ENCODE results near the gene CACNA1D.

CACNA1D gene

DNA sequence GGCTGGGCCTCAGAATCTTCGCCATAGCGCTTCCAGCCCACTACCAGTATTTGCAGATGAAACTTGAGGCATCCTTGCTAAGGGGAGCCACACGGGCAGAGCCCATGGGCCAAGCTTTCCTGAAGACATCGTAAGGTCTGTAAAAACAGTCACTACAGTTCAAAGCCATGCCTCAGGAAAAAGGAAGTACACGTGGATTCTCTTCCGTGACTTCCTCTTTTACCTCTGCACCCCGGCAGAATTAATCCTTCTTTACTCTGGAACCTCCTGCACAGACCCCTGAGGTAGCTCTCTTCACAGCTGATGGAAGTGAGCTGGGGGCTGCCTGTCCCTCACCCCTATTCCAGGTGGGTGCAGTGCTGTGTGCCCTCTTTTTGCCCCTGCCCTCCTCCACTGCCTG, 222.6 kb downstream of the CACNA1D start:
- H2AK5ac ChIP-seq (ENCODE audit: low read length) = no peak overlapping the region
- no peak overlapping the region for H3K23ac ChIP-seq (ENCODE audit: low read length)
- no peak overlapping the region for H3K18ac ChIP-seq (ENCODE audit: low read length)
- no peaks in the 10 kb centered on the region for H3K36me3 ChIP-seq (ENCODE audit: control insufficient read depth, insufficient read depth, low read length)
- H2BK5ac ChIP-seq (ENCODE audit: low read length) = no peak overlapping the region
- no peak overlapping the region for H2BK120ac ChIP-seq (ENCODE audit: low read depth, low read length)
- H3K4me1 ChIP-seq (ENCODE audit: control insufficient read depth, low read depth, low read length) = no peaks in the 10 kb centered on the region
- H3K4me3 ChIP-seq (ENCODE audit: low read length) = no peak overlapping the region
- no peak overlapping the region for H4K5ac ChIP-seq (ENCODE audit: low read length)
- no peak overlapping the region for H3K4ac ChIP-seq (ENCODE audit: low read depth, low read length)
- no CpG with 5 or more reads among the region's 7 CpGs for WGBS (ENCODE audit: extremely low coverage, insufficient coverage, low lambda C conversion rate)
- H3K79me2 ChIP-seq (ENCODE audit: control insufficient read depth, insufficient read depth, low read length) = no peaks in the 10 kb centered on the region
- H3K9ac ChIP-seq (ENCODE audit: low read length) = no peak overlapping the region
- no peak for DNase-seq
- H3K27me3 ChIP-seq (ENCODE audit: insufficient read depth, low read length, poor library complexity) = no peaks in the 10 kb centered on the region
- no peak overlapping the region for H3K56ac ChIP-seq (ENCODE audit: low read length)
- H4K8ac ChIP-seq (ENCODE audit: low read depth, low read length) = no peak overlapping the region
- H3K27ac ChIP-seq (ENCODE audit: low read depth, low read length) = no peak overlapping the region
- H3K79me1 ChIP-seq (ENCODE audit: low read length) = no peaks in the 10 kb centered on the region
- no peak overlapping the region for H2BK15ac ChIP-seq (replicated peaks; ENCODE audit: low read depth)
- no peak overlapping the region for H3K4me2 ChIP-seq (ENCODE audit: low read length)

DNA sequence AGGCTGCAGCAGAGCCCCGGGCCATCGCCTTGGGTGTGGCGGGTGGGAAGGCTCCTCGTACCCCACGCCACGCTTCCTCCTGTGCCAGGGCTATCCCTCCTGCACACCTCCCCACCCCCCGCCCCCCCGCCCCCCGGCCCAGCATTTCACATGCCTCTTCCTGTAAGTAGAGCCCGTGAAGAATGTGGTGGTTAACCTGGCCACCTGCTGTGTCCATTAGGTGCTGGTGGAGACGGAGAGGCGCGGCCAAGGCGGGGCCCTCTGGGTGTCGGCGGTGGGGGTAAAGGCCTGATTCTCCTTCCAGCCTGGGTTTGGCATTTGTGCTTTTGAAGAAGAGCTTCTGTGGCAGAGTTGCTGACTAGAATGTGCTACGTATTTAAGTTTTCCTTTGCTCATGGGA, 224.1 kb downstream of the CACNA1D start:
- no peaks in the 10 kb centered on the region for H3K4me1 ChIP-seq (ENCODE audit: control insufficient read depth, low read depth, low read length)
- DNase-seq = peak; percentile 35
- whole genome bisulfite sequencing (ENCODE audit: extremely low coverage, insufficient coverage, low lambda C conversion rate) = no CpG with 5 or more reads among the region's 17 CpGs

DNA sequence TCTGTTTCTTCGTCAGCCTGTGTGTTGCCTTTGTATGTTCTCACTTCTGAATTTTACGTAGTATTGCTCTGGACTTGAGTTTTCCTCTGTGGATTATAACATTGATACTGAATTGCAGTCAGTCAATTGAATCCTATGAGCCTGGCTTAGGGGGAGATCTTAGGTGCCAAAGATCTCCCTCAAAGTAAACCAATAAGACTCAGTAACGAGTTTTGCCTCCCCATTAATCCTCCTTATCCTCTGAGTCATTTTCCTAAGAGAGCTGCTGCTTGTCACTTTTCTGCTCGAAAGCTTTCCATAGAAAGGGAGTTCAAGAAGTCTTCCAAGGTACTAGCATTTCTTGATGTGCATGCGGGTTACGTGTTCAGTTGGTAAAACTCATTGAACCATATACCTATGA, 225.4 kb downstream of the CACNA1D start:
- Histone ChIP-seq H3K56ac (ENCODE audit: low read length) (no peak overlapping the region), H2BK5ac (ENCODE audit: low read length) (no peak overlapping the region), H2BK15ac (replicated peaks; ENCODE audit: low read depth) (no peak overlapping the region), H2BK120ac (ENCODE audit: low read depth, low read length) (no peak overlapping the region), H3K23ac (ENCODE audit: low read length) (no peak overlapping the region), H3K9ac (ENCODE audit: low read length) (no peak overlapping the region), H3K4ac (ENCODE audit: low read depth, low read length) (no peak overlapping the region), H3K79me2 (ENCODE audit: control insufficient read depth, insufficient read depth, low read length) (no peaks in the 10 kb centered on the region), H3K27me3 (ENCODE audit: insufficient read depth, low read length, poor library complexity) (no peaks in the 10 kb centered on the region), H4K8ac (ENCODE audit: low read depth, low read length) (no peak overlapping the region), H4K5ac (ENCODE audit: low read length) (no peak overlapping the region), H3K79me1 (ENCODE audit: low read length) (no peaks in the 10 kb centered on the region), H3K4me3 (ENCODE audit: low read length) (no peak overlapping the region), H2AK5ac (ENCODE audit: low read length) (no peak overlapping the region), H3K36me3 (ENCODE audit: control insufficient read depth, insufficient read depth, low read length) (no peaks in the 10 kb centered on the region), H3K4me1 (ENCODE audit: control insufficient read depth, low read depth, low read length) (no peaks in the 10 kb centered on the region), H3K18ac (ENCODE audit: low read length) (no peak overlapping the region), H3K4me2 (ENCODE audit: low read length) (no peak overlapping the region), H3K27ac (ENCODE audit: low read depth, low read length) (no peak overlapping the region)
- DNase-seq = no peak
- WGBS (ENCODE audit: extremely low coverage, insufficient coverage, low lambda C conversion rate) = no CpG with 5 or more reads among the region's 6 CpGs

More for the DNA sequence above, 224.1 kb downstream of the CACNA1D start:
- H3K18ac ChIP-seq (ENCODE audit: low read length) = no peak overlapping the region
- H2BK5ac ChIP-seq (ENCODE audit: low read length) = no peak overlapping the region
- H3K9ac ChIP-seq (ENCODE audit: low read length) = no peak overlapping the region
- no peaks in the 10 kb centered on the region for H3K79me1 ChIP-seq (ENCODE audit: low read length)
- no peak overlapping the region for H3K23ac ChIP-seq (ENCODE audit: low read length)
- no peak overlapping the region for H4K8ac ChIP-seq (ENCODE audit: low read depth, low read length)
- H3K56ac ChIP-seq (ENCODE audit: low read length) = no peak overlapping the region
- no peak overlapping the region for H3K27ac ChIP-seq (ENCODE audit: low read depth, low read length)
- no peaks in the 10 kb centered on the region for H3K79me2 ChIP-seq (ENCODE audit: control insufficient read depth, insufficient read depth, low read length)
- no peak overlapping the region for H3K4me3 ChIP-seq (ENCODE audit: low read length)
- H3K4ac ChIP-seq (ENCODE audit: low read depth, low read length) = no peak overlapping the region
- no peak overlapping the region for H4K5ac ChIP-seq (ENCODE audit: low read length)
- no peaks in the 10 kb centered on the region for H3K27me3 ChIP-seq (ENCODE audit: insufficient read depth, low read length, poor library complexity)
- H2BK120ac ChIP-seq (ENCODE audit: low read depth, low read length) = no peak overlapping the region
- no peak overlapping the region for H2AK5ac ChIP-seq (ENCODE audit: low read length)
- H3K36me3 ChIP-seq (ENCODE audit: control insufficient read depth, insufficient read depth, low read length) = no peaks in the 10 kb centered on the region
- no peak overlapping the region for H3K4me2 ChIP-seq (ENCODE audit: low read length)
- H2BK15ac ChIP-seq (replicated peaks; ENCODE audit: low read depth) = no peak overlapping the region

DNA sequence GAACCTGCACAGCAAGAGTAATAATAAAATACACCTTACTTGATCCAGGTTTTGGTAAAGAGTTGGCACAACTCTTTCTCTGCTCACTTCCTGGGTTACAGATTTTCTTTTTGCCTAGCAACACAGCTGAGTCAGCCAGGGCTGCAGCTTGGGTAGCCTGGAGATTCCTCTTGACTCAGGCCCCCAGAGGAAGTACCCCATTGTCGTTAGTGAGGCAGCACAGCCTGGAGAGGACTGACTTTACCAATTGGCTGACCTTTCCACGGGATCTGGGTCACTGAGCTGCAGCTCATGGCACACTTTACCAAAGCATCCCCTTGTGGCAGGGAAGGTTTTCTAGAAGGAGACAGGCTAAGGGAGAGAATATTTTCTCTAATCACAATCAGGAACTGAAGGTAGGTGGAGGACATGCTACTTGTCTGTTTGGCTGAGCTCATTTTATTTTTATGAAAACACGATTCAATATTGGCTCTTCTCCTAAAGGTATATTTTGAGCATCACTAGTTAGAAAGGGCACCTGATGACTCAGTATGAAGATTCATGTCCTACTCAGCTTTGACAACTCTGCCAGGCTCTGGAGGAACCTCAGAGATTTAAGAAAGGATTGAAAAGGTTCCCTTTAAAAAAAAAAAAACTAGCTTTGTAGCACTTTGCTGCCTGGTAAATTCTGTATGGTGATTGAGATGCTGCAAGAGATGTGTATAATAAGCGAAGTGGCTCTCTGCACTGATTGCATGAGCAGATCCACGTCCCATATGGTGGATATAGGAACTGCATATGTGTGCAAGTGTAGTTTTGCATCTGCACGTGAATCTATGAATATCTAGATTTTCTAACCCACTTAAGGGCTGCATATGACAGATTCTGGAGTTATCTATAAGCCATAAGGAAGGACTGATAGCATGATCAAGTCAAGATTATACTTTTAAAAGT, 227.0 kb downstream of the CACNA1D start:
- H3K4me3 ChIP-seq (ENCODE audit: low read length) = no peak overlapping the region
- no peak overlapping the region for H3K23ac ChIP-seq (ENCODE audit: low read length)
- H3K4me1 ChIP-seq (ENCODE audit: control insufficient read depth, low read depth, low read length) = no peaks in the 10 kb centered on the region
- no peak overlapping the region for H3K56ac ChIP-seq (ENCODE audit: low read length)
- no peak overlapping the region for H3K18ac ChIP-seq (ENCODE audit: low read length)
- WGBS (ENCODE audit: extremely low coverage, insufficient coverage, low lambda C conversion rate) = no CpG with 5 or more reads among the region's 6 CpGs
- peak; percentile 45 for DNase-seq
- H2BK120ac ChIP-seq (ENCODE audit: low read depth, low read length) = no peak overlapping the region
- H2AK5ac ChIP-seq (ENCODE audit: low read length) = no peak overlapping the region
- no peak overlapping the region for H4K5ac ChIP-seq (ENCODE audit: low read length)
- no peak overlapping the region for H3K4ac ChIP-seq (ENCODE audit: low read depth, low read length)
- no peaks in the 10 kb centered on the region for H3K36me3 ChIP-seq (ENCODE audit: control insufficient read depth, insufficient read depth, low read length)
- H3K79me1 ChIP-seq (ENCODE audit: low read length) = no peaks in the 10 kb centered on the region
- no peak overlapping the region for H3K9ac ChIP-seq (ENCODE audit: low read length)
- no peak overlapping the region for H2BK5ac ChIP-seq (ENCODE audit: low read length)
- no peak overlapping the region for H2BK15ac ChIP-seq (replicated peaks; ENCODE audit: low read depth)
- no peak overlapping the region for H4K8ac ChIP-seq (ENCODE audit: low read depth, low read length)
- no peaks in the 10 kb centered on the region for H3K79me2 ChIP-seq (ENCODE audit: control insufficient read depth, insufficient read depth, low read length)
- no peaks in the 10 kb centered on the region for H3K27me3 ChIP-seq (ENCODE audit: insufficient read depth, low read length, poor library complexity)
- H3K27ac ChIP-seq (ENCODE audit: low read depth, low read length) = no peak overlapping the region
- no peak overlapping the region for H3K4me2 ChIP-seq (ENCODE audit: low read length)

DNA sequence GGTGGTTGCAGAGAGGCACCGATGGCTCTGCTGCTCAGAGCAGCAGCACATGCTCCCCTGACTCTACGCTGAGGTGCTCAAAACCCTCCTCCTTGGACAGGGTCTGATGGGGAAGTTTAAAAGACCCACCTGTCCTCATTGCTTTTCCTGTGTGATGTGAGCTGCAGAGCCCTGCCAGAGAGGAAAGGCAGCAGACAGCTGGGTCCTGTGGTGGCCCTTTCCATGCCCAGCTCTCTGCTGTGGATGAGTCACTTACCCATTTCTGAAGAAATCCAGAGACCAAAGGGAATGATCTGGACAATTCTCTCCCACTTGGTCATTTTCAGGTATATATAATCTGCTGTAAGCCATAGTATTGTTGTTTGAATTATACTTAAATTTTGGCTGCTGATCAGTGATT, 230.2 kb downstream of the CACNA1D start:
- H2AK5ac ChIP-seq (ENCODE audit: low read length) = no peak overlapping the region
- no peaks in the 10 kb centered on the region for H3K36me3 ChIP-seq (ENCODE audit: control insufficient read depth, insufficient read depth, low read length)
- H3K27me3 ChIP-seq (ENCODE audit: insufficient read depth, low read length, poor library complexity) = no peaks in the 10 kb centered on the region
- no peak overlapping the region for H3K4ac ChIP-seq (ENCODE audit: low read depth, low read length)
- no peak overlapping the region for H3K4me3 ChIP-seq (ENCODE audit: low read length)
- H3K4me1 ChIP-seq (ENCODE audit: control insufficient read depth, low read depth, low read length) = no peaks in the 10 kb centered on the region
- H2BK5ac ChIP-seq (ENCODE audit: low read length) = no peak overlapping the region
- H3K9ac ChIP-seq (ENCODE audit: low read length) = no peak overlapping the region
- DNase-seq = no peak
- H4K5ac ChIP-seq (ENCODE audit: low read length) = no peak overlapping the region
- no peaks in the 10 kb centered on the region for H3K79me2 ChIP-seq (ENCODE audit: control insufficient read depth, insufficient read depth, low read length)
- H2BK120ac ChIP-seq (ENCODE audit: low read depth, low read length) = no peak overlapping the region
- WGBS (ENCODE audit: extremely low coverage, insufficient coverage, low lambda C conversion rate) = no CpG with 5 or more reads among the region's 2 CpGs
- H3K27ac ChIP-seq (ENCODE audit: low read depth, low read length) = no peak overlapping the region
- no peak overlapping the region for H3K56ac ChIP-seq (ENCODE audit: low read length)
- no peak overlapping the region for H2BK15ac ChIP-seq (replicated peaks; ENCODE audit: low read depth)
- H3K79me1 ChIP-seq (ENCODE audit: low read length) = no peaks in the 10 kb centered on the region
- H3K4me2 ChIP-seq (ENCODE audit: low read length) = no peak overlapping the region
- no peak overlapping the region for H3K23ac ChIP-seq (ENCODE audit: low read length)
- no peak overlapping the region for H4K8ac ChIP-seq (ENCODE audit: low read depth, low read length)
- H3K18ac ChIP-seq (ENCODE audit: low read length) = no peak overlapping the region

Data from mesendoderm (in vitro differentiated cells).